Osteoblast (primary cell): ENCODE data around the gene CROCC. TPM values are rescaled to one million over a fixed set of nuclear protein-coding genes. Genes with fewer than 3 reads are reported as not detected.
"Not testable (repeated sequence)": the region's sequence is repeated elsewhere in the genome, so short reads cannot be mapped to it uniquely, and the experiment has no call there.

ENCODE experiments used
- DNase-seq: peaks from one replicate; pipeline ENCODE4 v3.0.0; 2011; ENCODE audit warnings: low spot score, mixed read lengths; ENCODE audit not compliant: insufficient read length; ENCODE audit errors: missing footprints
- H2AFZ ChIP-seq: 2 replicates; pipeline ENCODE4 v1.6.0; 2011; ENCODE audit warnings: mild to moderate bottlenecking, low read length
- H3K27ac ChIP-seq: 2 replicates; pipeline ENCODE4 v1.5.1; 2011; ENCODE audit warnings: mild to moderate bottlenecking, low read depth, low read length, moderate library complexity
- H3K27me3 ChIP-seq: 2 replicates; pipeline ENCODE4 v1.6.0; 2012; ENCODE audit warnings: mild to moderate bottlenecking, control low read depth, inconsistent platforms, low read length, moderate library complexity; ENCODE audit not compliant: insufficient read depth
- H3K36me3 ChIP-seq: 2 replicates; pipeline ENCODE4 v1.5.1; 2011; ENCODE audit warnings: mild to moderate bottlenecking, low read length, control low read depth, moderate library complexity; ENCODE audit not compliant: insufficient read depth
- H3K4me1 ChIP-seq: 2 replicates; pipeline ENCODE4 v1.5.1; 2011; ENCODE audit warnings: mild to moderate bottlenecking, low read length, control low read depth, moderate library complexity; ENCODE audit not compliant: insufficient read depth
- H3K4me2 ChIP-seq: 2 replicates; pipeline ENCODE4 v1.6.0; 2011; ENCODE audit warnings: mild to moderate bottlenecking, low read length; ENCODE audit not compliant: insufficient read depth
- H3K4me3 ChIP-seq: fragments of 200-600 bp; sonication (generic); 3 replicates; pipeline ENCODE4 v1.5.1; 2012; ENCODE audit warnings: mild to moderate bottlenecking, low read length, inconsistent platforms; ENCODE audit not compliant: insufficient read depth
- H3K79me2 ChIP-seq: 2 replicates; pipeline ENCODE4 v1.6.0; 2012; ENCODE audit warnings: mild to moderate bottlenecking, low read length, control low read depth, inconsistent platforms; ENCODE audit not compliant: insufficient read depth
- H3K9me3 ChIP-seq: 2 replicates; pipeline ENCODE4 v1.5.1; 2011; ENCODE audit warnings: low read depth, low read length, control low read depth
- H4K20me1 ChIP-seq: 2 replicates; pipeline ENCODE4 v1.6.0; 2012; ENCODE audit warnings: mild to moderate bottlenecking, low read length, control low read depth; ENCODE audit not compliant: insufficient read depth
- CTCF ChIP-seq: IDR thresholded peaks from 2 replicates; pipeline ENCODE4 v1.5.1; 2011; ENCODE audit warnings: mild to moderate bottlenecking, low read depth, low read length, moderate library complexity; ENCODE audit errors: extremely low read depth
- total RNA-seq: library from RNA; depleted of rRNA; stranded (reverse); fragments of >200 nt; gene quantifications from 2 replicates; pipeline ENCODE4 v1.2.3, GENCODE V29; 2012

The CROCC gene
- total RNA-seq, 1 donor, result 20.3 TPM

DNA sequence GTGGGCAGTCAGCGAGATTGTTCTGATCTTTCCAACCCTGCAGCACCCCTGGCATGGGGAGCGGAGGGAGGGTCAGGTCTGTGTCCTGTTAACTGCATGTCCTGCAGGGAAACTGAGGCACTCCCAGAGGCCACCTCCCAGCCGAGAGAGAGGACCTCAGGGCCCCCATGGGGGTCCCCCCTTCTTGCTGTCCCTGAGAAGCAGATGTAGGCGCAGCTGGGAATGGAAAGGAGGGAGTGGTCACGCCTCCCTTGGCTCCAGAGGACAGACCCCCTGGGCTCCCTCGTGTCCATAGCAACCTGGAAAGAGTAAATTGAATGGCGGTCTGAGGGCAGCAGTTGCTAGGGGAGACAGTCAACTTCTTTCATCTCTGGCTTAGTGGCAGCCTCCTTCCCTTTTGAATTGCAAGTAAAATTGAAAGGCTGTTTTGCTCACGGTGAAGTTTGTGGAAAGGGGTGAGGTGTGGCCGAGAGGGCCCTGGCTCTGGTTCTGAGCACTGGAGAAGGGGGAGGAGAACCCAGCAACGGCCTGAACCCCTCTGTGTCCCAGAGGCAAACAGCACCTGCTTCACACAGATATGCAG, 4.9 kb downstream of the CROCC start:
- H3K4me1 ChIP-seq, result no peaks in the 10 kb centered on the region
- no peaks in the 10 kb centered on the region for H3K36me3 ChIP-seq
- no peak overlapping the region for H3K4me2 ChIP-seq
- H3K27ac ChIP-seq, result no peak overlapping the region
- peak; percentile 79 for DNase-seq
- no peak overlapping the region for H2AFZ ChIP-seq
- no peaks in the 10 kb centered on the region for H3K27me3 ChIP-seq
- peaks cover 28% of the 10 kb centered on the region for H4K20me1 ChIP-seq
- H3K9me3 ChIP-seq, result no peaks in the 10 kb centered on the region
- no peak for TF ChIP-seq CTCF
- no peak overlapping the region for H3K4me3 ChIP-seq
- H3K79me2 ChIP-seq, result peaks cover 6% of the 10 kb centered on the region

- DNase-seq, result peak; percentile 93
- H3K27ac ChIP-seq, result no peak overlapping the region
- H3K27me3 ChIP-seq, result no peaks in the 10 kb centered on the region
- peaks cover 22% of the 10 kb centered on the region for H4K20me1 ChIP-seq
- no peaks in the 10 kb centered on the region for H3K36me3 ChIP-seq
- H2AFZ ChIP-seq, result no peak overlapping the region
- no peaks in the 10 kb centered on the region for H3K9me3 ChIP-seq
- no peak for TF ChIP-seq CTCF
- peaks cover 3% of the 10 kb centered on the region for H3K79me2 ChIP-seq
- no peak overlapping the region for H3K4me2 ChIP-seq
- no peaks in the 10 kb centered on the region for H3K4me1 ChIP-seq
- no peak overlapping the region for H3K4me3 ChIP-seq
These were observed 5.5 kb downstream of the CROCC start for GRCh38 chr1:16927256-16927655.

- Histone ChIP-seq H2AFZ (no peak overlapping the region), H4K20me1 (peaks cover 17% of the 10 kb centered on the region), H3K4me2 (no peak overlapping the region), H3K36me3 (no peaks in the 10 kb centered on the region), H3K9me3 (no peaks in the 10 kb centered on the region), H3K79me2 (peaks cover 2% of the 10 kb centered on the region), H3K27ac (no peak overlapping the region), H3K27me3 (no peaks in the 10 kb centered on the region), H3K4me3 (no peak overlapping the region), H3K4me1 (no peaks in the 10 kb centered on the region)
- DNase-seq, result peak; percentile 84
- no peak for TF ChIP-seq CTCF
These were observed 6.2 kb downstream of the CROCC start for GRCh38 chr1:16927711-16928485.

DNA sequence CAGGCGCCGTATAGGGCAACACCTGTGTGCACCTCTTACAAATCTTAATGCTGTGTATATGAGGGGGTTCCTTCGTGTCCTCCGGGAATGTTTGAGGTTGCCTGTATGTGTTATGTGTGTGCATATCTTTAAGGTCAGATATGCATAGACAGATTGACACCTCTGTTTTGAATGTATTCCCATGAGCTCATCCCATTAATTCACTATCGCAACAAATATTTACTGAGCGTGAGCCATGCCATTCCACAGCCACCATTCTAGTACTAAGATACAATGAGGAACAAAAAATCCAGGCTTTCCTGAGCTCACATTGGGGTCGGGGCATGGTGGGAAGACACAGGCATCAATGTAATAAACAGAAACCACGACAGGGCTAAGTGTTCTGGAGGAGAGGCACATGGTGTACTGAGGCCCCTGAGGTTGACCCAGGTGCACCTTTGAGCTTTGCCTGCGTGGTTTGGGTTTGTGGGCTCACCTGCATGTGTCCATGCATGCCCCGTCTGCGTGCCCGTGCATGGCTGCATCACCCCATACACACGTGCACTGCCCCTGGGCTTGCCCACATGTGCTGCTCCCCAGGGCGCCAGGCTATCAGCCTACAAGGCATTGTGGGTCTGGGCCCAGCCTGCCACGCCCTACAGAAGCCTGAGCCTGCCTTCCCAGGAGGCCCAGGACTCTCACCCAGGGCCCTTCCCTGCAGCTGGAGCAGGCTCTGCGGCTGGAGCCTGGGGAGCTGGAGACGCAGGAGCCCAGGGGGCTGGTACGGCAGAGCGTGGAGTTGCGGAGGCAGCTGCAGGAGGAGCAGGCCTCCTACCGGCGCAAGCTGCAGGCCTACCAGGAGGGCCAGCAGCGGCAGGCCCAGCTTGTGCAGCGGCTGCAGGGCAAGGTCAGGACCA, 7.7 kb downstream of the CROCC start:
- H4K20me1 ChIP-seq, result peaks cover 12% of the 10 kb centered on the region
- not testable (repeated sequence) for H3K79me2 ChIP-seq, H3K27me3 ChIP-seq, H3K4me3 ChIP-seq, H3K4me2 ChIP-seq, H2AFZ ChIP-seq, H3K9me3 ChIP-seq, H3K27ac ChIP-seq, H3K4me1 ChIP-seq, H3K36me3 ChIP-seq
- DNase-seq, result peak; percentile 75

DNA sequence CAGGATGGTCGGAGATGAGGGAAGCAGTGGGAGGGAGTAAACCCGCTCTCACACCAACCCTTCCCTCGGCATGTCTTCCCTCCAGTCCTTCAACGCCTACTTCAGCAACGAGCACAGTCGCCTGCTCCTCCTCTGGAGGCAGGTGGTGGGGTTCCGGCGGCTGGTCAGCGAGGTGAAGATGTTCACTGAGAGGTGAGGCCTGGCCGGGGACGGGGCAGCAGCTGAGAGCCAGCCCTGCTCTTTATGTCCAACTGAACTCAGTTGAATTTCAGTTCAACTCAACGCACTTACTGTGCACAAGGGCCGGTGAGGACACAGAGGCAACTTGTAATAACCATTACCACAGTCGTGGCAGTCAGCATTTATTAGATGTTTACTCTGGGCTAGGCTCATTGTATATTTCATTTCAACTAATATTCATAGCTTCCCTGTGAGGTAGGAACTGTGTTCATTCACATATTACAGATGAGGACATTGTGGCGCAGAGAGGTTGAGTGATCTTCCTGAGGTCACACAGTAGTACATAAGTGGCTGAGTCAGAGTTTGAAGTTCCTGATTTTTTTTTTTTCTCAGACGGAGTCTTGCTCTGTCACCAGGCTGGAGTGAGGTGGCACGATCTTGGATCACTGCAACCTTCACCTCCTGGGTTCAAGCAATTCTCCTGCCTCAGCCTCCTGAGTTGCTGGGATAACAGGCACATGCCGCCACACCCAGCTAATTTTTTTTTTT, 9.6 kb downstream of the CROCC start:
- not testable (repeated sequence) for H3K27me3 ChIP-seq, H3K4me2 ChIP-seq, H3K27ac ChIP-seq, H3K4me1 ChIP-seq, H2AFZ ChIP-seq, H4K20me1 ChIP-seq, H3K79me2 ChIP-seq, H3K9me3 ChIP-seq, H3K4me3 ChIP-seq, H3K36me3 ChIP-seq
- peak; percentile 76 for DNase-seq

DNA sequence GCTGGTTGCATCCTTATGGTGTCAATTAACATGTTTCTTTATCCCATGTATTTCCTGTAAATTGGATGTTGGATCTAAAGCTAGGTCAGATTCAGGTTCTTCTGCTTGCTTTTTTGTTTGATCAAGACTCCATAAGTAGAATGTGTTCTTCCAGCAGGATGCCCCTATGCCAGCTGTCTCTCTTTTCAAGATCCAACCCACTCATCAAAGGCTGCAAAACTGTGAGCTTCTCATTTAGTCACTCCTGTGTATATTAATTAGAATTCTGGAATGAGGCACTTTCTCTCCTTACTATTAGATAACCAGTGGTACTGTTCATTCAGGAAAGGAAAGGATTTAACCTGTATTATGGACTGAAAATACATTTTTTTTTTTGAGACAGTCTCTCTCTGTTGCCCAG, 12.2 kb downstream of the CROCC start:
- H4K20me1 ChIP-seq, DNase-seq, H3K4me2 ChIP-seq, H3K27ac ChIP-seq, H2AFZ ChIP-seq, H3K4me3 ChIP-seq, H3K9me3 ChIP-seq, H3K4me1 ChIP-seq, H3K27me3 ChIP-seq, H3K36me3 ChIP-seq, H3K79me2 ChIP-seq: not testable (repeated sequence)
